HG02678 (cell line): ENCODE results near the gene SYT1.

Experiments used
- ATAC-seq: cut with Tn5 transposase; IDR thresholded peaks from one replicate; pipeline ENCODE4 v1.9.1; 2021; ENCODE audit warnings: mild to moderate bottlenecking, moderate library complexity; ENCODE audit not compliant: unreplicated experiment

The SYT1 gene

GRCh38 chr12:79487386-79488110 lies 623.0 kb downstream of the SYT1 start:
- ATAC-seq, result no peak
